Heart left ventricle (tissue), 16 donors: Measurements from ENCODE around the gene TPRN. TPM values are rescaled to one million over a fixed set of nuclear protein-coding genes. Genes with fewer than 3 reads are reported as not detected.

Experiments
- ATAC-seq, 4 donors: fragments of 200-7000 bp; cut with Tn5 transposase; one replicate each; pipeline ENCODE4 v1.9.1; 2020 to 2022; ENCODE audit warnings: moderate library complexity in 4 of 4, mild to moderate bottlenecking in 3 of 4, moderate number of reproducible peaks in 1 of 4
- DNase-seq, 5 donors: peaks; one replicate each; pipeline ENCODE4 v3.0.0-alpha.2; 2020
- H3K27ac ChIP-seq, 12 donors: fragments of 200-600 bp; sonication (generic) in 4 of 12; one replicate each; pipeline versions ENCODE4 v1.5.0 to v1.8.0; 2016 to 2022; ENCODE audit warnings: mild to moderate bottlenecking in 2 of 12
- H3K27me3 ChIP-seq, 9 donors: fragments of 200-600 bp; sonication (generic) in 2 of 9; one replicate each; pipeline versions ENCODE4 v1.5.1 to v1.8.0; 2016 to 2022; ENCODE audit warnings: mild to moderate bottlenecking in 3 of 9
- H3K36me3 ChIP-seq, 9 donors: fragments of 200-600 bp; sonication (generic) in 2 of 9; one replicate each; pipeline versions ENCODE4 v1.5.0 to v1.8.0; 2018 to 2022; ENCODE audit warnings: mild to moderate bottlenecking in 2 of 9
- H3K4me1 ChIP-seq, 12 donors: fragments of 200-600 bp; sonication (generic) in 4 of 12; one replicate each; pipeline versions ENCODE4 v1.5.0 to v1.8.0; 2016 to 2022; ENCODE audit warnings: mild to moderate bottlenecking in 3 of 12
- H3K4me3 ChIP-seq, 12 donors: fragments of 200-600 bp; sonication (generic) in 4 of 12; one replicate each; pipeline versions ENCODE4 v1.5.0 to v1.8.0; 2017 to 2022; ENCODE audit warnings: mild to moderate bottlenecking in 9 of 12, moderate library complexity in 4 of 12
- H3K9me3 ChIP-seq, 12 donors: fragments of 200-600 bp; sonication (generic) in 4 of 12; one replicate each; pipeline versions ENCODE4 v1.5.0 to v1.8.0; 2016 to 2022; ENCODE audit warnings: mild to moderate bottlenecking in 1 of 12
- CTCF ChIP-seq, 12 donors: fragments of 200-600 bp; sonication (generic) in 4 of 12; IDR thresholded peaks; one replicate each; pipeline versions ENCODE4 v1.5.0 to v1.8.0; 2018 to 2022; ENCODE audit warnings: antibody characterized with exemption in 12 of 12, mild to moderate bottlenecking in 5 of 12
- POLR2A ChIP-seq, 2 donors: fragments of 450-650 bp; IDR thresholded peaks; one replicate each; pipeline ENCODE4 v1.6.1; 2017; ENCODE audit warnings: antibody characterized with exemption in 2 of 2, mild to moderate bottlenecking in 2 of 2, moderate library complexity in 2 of 2
- WGBS, 4 donors: extraction: QIAGEN DNeasy Blood & Tissue Kit in 2 of 4; methylation state at CpG; one replicate each; pipeline versions ENCODE4 v1.1.5 to v1.1.7; 2013 to 2018; 5-methylcytosine and 5-hydroxymethylcytosine counted together
- intact Hi-C, 10 donors: fragments of 100-400 bp; cut with DNase I; formaldehyde crosslinking; loops; one replicate each; pipeline versions ENCODE4 v1.11.1 to v1.14.2; 2022
- polyA plus RNA-seq, 2 donors: library from polyadenylated mRNA; stranded (reverse); fragments of 200-250 nt; gene quantifications; one replicate each; pipeline ENCODE4 v1.2.3, GENCODE V29; 2013
- total RNA-seq, 9 donors: library from RNA; depleted of rRNA in 2 of 9; stranded (reverse); fragments of >200 nt in 2 of 9; fragmentation: NEBNext Ultra II Directional in 3 of 9; extraction: Animal tissue kit (Norgen Biotek cat#: 25700) in 3 of 9; gene quantifications; one replicate each; pipeline versions ENCODE4 v1.1.0 to v1.2.4, GENCODE V29; 2016 to 2023
- donor health status: ischemic (EF 13 %, LVEDD 7.1; RV severe dilation, severe dysfunction).
- donor health status: healthy with polysubstance abuse.
- donor health status: DM: no; HTN: yes; CAD: no.
- donor health status: DM: no; HTN: no; CAD: no.
- donor health status: ischemic (EF 25% LVEDD 6.9; RV normal size, moderate dysfunction).
- donor health status: ischemic (EF 25% LVEDD 5.7; RV mildly dilated, moderate dysfunction).
- donor health status: healthy.
- donor health status: DM: yes; HTN: yes; CAD: no.
- donor health status: ischemic (EF 35%, LVEDD 5.7; RV mildly dilated, moderate dysfunction).
- donor health status: nonischemic (EF 11% LVEDD 7.7; RV severe dilation, severe dysfunction).
- donor health status: DM: yes; HTN: yes; CAD: no.
- donor health status: PGD.
- donor health status: ischemic (EF 29% LVEDD 5.4; RV normal size, mild dysfunction).
- donor health status: nonischemic (EF 23%, LVEDD 6.1; RV moderate dilation, normal function).

Gene TPRN
- total and polyA plus RNA-seq, 11 donors, result 11.5 to 18.0 (median 16.6) TPM

- H3K9me3 ChIP-seq, result no peaks in the 10 kb centered on the region
- intact Hi-C loops, result loop anchor here in 9 of 10 donors (5.0 to 10.0 kb wide), 6 partner anchors 33 to 440 kb away; partner anchors contain the start of genes ANAPC2 (in 6 of the 9) and SSNA1 (in 6 of the 9)
- H3K4me3 ChIP-seq, result peak within 1 kb of the TSS in 11 of 12 donors; percentile 50 to 92 (median 74)
- no peak for TF ChIP-seq POLR2A (IDR thresholded peaks at IDR 0.05)
- TF ChIP-seq CTCF (IDR thresholded peaks at IDR 0.05), result no peak
- WGBS, 4 donors, result 52 to 60% (median 56%) methylated on average over 6 to 23 of the region's 23 CpGs
- no peak for ATAC-seq
- peaks cover 0 to 35% (median 15%) of the 10 kb centered on the region in 12 donors for H3K4me1 ChIP-seq
- H3K36me3 ChIP-seq, result no peaks in the 10 kb centered on the region
- peak in 1 of 5 donors; percentile 30 for DNase-seq
- peaks cover under 1 to 25% (median 13%) of the 10 kb centered on the region in 9 donors for H3K27me3 ChIP-seq
- H3K27ac ChIP-seq, result peak within 1 kb of the TSS in 8 of 12 donors; percentile 83 to 95 (median 94)
Measured at GRCh38 chr9:137224830-137225694, 24.5 kb upstream of the TPRN start, which contains the start of gene CYSRT1. CYSRT1 (plus strand) TSS chr9:137225174; CDS start chr9:137225622, 448 bp downstream.

GRCh38 chr9:137223078-137223970 is 22.8 kb upstream of the TPRN start:
- Histone ChIP-seq H3K9me3 (no peaks in the 10 kb centered on the region), H3K4me3 (peak overlapping the region; percentile 50 to 92 (median 74)), H3K27me3 (peaks cover 0 to 7% (median 0%) of the 10 kb centered on the region in 9 donors), H3K36me3 (no peaks in the 10 kb centered on the region), H3K4me1 (peaks cover 0 to 44% (median 24%) of the 10 kb centered on the region in 12 donors), H3K27ac (peak overlapping the region; percentile 33 to 95 (median 94))
- peak; percentile 91 to 95 (median 92) for ATAC-seq
- 0 to 1% (median 1%) methylated on average over 24 to 63 of the region's 63 CpGs for WGBS, 4 donors
- DNase-seq, result peak; percentile 98 to 99 (median 99)
- intact Hi-C loops, result loop anchor here in 3 of 10 donors (1.0 to 10.0 kb wide), 5 partner anchors 19 to 439 kb away; partner anchors contain the start of genes ANAPC2 (in 3 of the 3), SSNA1 (in 3 of the 3), NDOR1 (in 2 of the 3) and TMEM203 (in 2 of the 3)
- TF ChIP-seq CTCF (IDR thresholded peaks at IDR 0.05) (no peak), POLR2A (IDR thresholded peaks at IDR 0.05) (peak in 1 of 2 donors; percentile 77)

GRCh38 chr9:137222190-137223077 is 21.9 kb upstream of the TPRN start, which contains the start of gene RNF208:
RNF208 (minus strand) TSS chr9:137222240; CDS start chr9:137221212, 1,028 bp downstream.
- H3K4me1 ChIP-seq, result peaks cover 2 to 50% (median 32%) of the 10 kb centered on the region in 12 donors
- peaks cover 0 to 4% (median 0%) of the 10 kb centered on the region in 9 donors for H3K27me3 ChIP-seq
- H3K4me3 ChIP-seq, result peak within 1 kb of the TSS; percentile 36 to 92 (median 74)
- H3K36me3 ChIP-seq, result no peaks in the 10 kb centered on the region
- WGBS, 4 donors, result 4 to 16% (median 4%) methylated on average over 5 to 88 of the region's 88 CpGs
- no peak for DNase-seq
- H3K27ac ChIP-seq, result peak within 1 kb of the TSS; percentile 51 to 95 (median 94)
- no peaks in the 10 kb centered on the region for H3K9me3 ChIP-seq
- intact Hi-C loops, result loop anchor here in 3 of 10 donors (1.0 to 10.0 kb wide), 5 partner anchors 18 to 438 kb away; partner anchors contain the start of genes ANAPC2 (in 3 of the 3), SSNA1 (in 3 of the 3), NDOR1 (in 2 of the 3) and TMEM203 (in 2 of the 3)
- peak in 1 of 12 donors; percentile 17 for TF ChIP-seq CTCF (IDR thresholded peaks at IDR 0.05)
- no peak for TF ChIP-seq POLR2A (IDR thresholded peaks at IDR 0.05)
- peak in 3 of 4 donors; percentile 0 to 9 (median 1) for ATAC-seq
